ENCODE data around the gene LRP2BP.
A peak's percentile ranks its signal among the peaks of the same experiment; 100 is the strongest.

LRP2BP gene

DNA sequence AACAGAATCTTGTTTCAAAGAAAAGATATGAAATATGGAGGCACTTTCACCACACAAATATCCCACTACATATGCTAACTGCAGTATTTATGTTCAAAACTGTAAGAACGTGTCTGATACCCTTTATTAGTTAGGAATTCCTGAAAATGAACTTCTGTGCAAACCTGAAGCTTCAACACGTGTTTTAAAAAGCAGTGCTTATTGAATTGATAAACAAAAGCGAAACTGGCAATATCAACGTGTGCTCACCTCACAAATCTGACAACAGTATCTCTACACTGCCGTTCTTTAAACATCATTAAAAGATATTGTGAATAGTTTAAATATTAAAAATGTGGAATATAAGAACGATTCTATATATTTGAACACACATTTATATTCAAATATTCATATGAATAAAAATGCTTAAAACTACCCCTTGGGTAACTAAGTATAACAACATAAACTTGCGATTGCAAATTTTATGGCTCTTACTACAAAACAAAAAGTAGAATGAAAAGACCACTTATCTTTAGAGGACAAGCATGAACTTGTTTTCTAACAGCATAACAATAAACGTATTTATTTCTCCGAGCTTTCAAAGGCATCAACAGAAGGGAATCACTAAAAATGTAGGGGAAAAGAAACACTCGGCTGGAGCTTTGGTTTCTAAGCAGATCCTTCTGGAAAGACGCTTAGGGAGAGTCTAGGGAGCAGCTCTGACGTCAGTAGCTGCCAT, at the start of gene LRP2BP:
TSS of gene LRP2BP (minus strand) at position 687 of the 718 bp plus-strand sequence. CDS start 17,738 bp downstream, outside the sequence.
- no peak for DNase-seq
- intact Hi-C loops (cut with DNase I): loop anchor here (5.0 to 10.0 kb wide), 2 partner anchors 91 to 193 kb away; partner anchors contain the start of gene CFAP97

DNA sequence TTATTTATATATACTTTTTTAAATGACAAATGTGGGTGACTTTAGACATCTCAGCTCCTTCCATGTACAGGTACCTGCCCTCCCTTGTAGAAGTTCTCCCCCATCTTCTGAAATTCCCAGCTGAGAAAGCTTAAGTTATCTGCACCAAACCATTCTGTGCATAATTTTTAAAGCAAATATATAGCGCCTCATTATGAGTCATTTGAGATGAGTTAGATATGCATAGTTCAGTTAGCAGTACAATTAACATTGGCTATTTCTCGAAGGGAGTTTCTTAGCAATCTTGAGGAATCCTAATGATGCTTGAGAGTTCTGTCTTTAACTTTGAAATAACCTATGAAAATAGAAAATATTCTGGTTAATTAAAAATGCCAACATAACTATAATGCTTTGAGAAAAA, 49.5 kb upstream of the LRP2BP start:
- intact Hi-C loops (cut with DNase I): no loop called here
- DNase-seq: no peak

DNA sequence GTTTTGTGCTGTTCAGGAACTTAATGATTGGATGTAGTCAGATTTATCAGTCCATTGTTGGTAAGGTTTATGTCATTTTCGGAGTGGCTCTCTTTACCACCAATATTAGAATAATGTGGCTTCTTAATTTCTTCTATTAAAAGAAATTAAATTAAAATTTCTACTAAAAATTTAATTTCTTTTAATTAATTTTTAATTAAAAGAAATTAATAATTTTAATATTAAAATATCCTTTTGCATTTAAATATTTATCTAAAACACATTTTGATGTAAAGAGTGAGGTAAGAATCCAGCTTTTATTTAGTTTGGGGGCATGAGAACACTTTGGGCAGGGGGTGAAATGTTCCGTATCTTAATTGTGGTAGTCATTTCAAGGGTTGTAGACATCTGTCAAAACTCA, 45.8 kb upstream of the LRP2BP start:
- DNase-seq: no peak
- intact Hi-C loops (cut with DNase I): no loop called here

DNA sequence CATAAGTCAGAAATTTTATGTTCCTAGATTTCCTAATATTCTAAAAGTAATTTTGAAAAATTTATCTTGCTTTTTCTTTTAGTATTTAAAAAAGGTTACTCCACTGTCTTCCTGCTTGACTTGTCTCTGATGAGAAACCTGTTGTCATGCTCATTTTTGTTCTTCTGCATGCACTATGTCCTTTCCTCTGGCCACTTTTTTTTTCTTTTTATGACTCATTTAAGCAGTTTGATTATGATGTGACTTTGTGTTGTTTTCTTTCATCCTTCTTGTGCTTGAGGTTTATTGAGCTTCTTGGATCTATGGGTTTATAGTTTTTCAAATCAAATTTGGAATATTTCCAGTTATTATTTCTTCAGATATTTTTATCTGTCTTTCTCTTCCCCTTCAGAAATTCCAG, 42.1 kb upstream of the LRP2BP start:
- intact Hi-C loops (cut with DNase I): no loop called here
- DNase-seq: no peak

DNA sequence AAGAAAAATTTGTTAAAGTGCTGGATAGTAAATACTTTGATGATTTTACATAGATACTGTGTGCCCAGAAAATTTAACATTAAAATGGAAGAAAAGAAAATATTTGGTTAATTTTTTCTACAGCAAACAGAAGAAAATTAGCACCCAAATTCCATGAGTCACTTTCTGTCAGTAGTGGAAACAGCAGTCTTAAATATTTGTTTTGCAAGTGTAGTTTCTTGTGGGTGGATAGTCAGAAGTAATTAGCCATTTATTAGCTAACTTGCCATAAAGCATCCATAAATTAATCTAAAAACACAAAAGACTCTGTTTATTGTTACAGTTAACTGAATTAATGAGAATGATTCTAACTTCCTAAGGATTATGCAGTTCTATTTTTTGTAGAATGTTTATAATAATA, 39.7 kb upstream of the LRP2BP start:
- intact Hi-C loops (cut with DNase I): no loop called here
- no peak for DNase-seq

DNA sequence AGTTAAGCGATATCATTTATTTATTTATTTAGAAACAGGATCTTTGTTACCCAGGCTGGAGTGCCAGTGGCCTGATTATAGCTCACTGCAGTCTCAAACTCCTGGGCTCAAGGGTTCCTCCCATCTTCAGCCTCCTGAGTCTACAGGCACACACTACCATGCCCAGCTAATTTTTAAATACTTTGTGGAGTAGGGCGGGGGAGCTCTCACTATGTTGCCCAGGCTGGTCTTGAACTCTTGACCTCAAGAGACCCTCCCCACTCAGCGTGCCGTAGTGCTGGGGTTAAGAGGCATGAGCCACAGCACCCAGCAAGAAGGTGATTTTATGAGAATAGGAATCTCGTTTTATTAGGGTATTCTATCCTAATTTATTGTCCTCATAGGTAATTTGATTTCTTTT, 33.9 kb upstream of the LRP2BP start:
- DNase-seq: no peak
- intact Hi-C loops (cut with DNase I): loop anchor here (10.0 kb wide), 2 partner anchors 225 to 595 kb away; partner anchors contain the start of genes CFAP97 and SNX25

DNA sequence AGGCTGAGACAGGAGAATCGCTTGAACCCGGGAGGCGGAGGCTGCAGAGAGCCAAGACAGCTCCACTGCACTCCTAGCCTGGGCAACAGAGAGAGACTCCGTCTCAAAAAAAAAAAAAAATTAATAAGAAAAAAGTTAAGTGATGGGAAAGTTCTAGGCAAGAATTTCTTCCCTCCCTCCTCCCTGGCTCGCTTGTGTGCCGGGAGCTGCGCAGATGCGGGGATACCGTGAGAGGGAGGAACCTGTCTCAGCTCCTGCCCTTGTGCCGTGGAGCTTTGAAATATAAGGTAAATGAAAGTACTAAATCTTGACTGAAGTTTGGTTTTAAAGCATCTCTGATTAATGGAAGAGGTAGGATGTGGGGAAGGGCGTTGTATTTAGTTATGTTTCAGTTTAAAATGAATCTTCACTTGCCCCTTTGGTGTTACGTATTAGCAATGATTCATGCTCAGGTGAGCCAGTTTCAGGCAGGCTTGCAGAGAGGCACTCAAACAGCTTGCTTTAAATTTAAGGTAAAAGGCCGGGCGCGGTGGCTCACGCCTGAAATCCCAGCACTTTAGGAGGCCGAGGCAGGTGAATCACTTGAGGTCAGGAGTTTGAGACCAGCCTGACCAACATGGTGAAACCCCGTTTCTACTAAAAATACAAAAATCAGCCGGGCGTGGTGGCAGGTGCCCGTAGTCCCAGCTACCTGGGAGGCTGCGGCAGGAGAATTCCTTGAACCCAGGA, 31.4 kb upstream of the LRP2BP start:
- peak in 1 of 10 donors; percentile 50 for DNase-seq
- intact Hi-C loops (cut with DNase I): loop anchor here (10.0 kb wide), 2 partner anchors 222 to 598 kb away; partner anchors contain the start of genes CFAP97 and SNX25

DNA sequence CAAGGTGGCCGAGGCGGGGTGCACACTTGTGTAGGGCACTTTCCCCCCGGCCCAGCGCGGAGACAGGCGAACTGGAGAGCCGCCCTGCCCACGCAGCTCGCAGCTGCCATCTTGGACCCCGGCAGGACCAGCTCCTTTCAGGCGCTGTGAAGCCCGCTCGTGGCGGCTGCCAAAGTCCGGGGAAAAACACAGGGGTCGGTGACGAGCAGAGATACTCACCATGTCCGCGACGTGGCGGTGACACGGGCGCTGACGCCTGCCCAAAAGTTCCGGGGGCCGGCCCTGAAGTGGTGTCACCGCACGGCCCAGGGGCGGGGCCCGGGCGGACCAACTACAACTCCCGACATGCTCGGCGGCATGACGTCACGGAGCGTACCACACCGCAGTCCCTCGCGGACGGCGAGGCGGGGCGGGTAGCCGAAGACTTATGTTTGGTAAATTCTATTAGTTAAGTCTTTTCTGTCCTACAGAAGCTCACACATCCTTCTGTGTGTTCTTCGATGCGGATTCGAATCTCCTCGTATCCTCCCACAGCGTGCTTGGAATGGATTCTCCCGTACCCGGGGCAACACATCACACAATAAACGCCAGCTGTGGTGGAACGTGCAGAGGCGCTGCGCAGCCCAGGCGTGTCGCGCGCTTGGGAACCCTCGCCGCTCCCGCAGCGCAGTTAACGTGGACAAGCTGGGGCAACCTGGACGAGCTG, 30.1 kb upstream of the LRP2BP start, which contains the start of gene UFSP2:
TSS of gene UFSP2 (minus strand) at position 318 of the 706 bp plus-strand sequence. CDS start at position 222, 96 bp downstream.
- peak; percentile 79 to 98 (median 88) for DNase-seq
- intact Hi-C loops (cut with DNase I): loop anchor here (2.0 to 10.0 kb wide), 3 partner anchors 45 to 599 kb away; partner anchors contain the start of genes CCDC110, CFAP97 and SNX25

DNA sequence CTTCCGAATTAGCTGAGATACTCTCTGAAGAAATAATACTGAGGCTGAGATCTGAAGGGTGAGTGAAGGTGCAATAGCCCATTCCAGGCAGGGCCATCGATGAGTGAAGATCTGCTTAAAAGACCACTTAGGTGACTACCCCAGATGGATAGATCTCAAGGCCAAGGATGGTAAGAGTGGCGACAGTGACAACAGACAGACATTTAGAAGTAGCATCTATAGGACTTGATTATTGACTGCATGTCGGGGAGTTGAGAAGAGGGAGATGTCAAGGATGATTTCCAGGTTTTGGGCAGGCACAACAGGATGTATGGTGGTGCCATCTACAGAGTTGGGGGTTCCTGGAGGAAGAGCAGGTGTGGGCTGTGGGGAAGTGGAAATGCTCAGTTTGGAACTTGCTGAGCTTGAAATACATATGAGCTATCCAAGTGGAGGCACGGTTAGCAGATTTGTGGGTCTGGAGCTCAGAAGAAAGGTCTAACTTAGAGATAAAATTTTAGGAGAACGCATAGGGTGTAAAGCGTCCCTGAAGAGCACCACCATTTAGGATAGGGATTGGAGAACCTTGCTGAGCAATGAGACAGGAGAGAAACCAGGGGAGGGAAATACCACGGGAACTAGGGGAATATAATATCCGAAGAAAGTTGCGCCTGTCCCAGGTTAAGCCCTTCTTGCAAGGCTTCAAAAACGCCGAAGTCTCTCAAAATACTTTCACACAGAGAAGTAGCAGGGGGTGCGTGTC, 29.4 kb upstream of the LRP2BP start:
- DNase-seq: no peak
- intact Hi-C loops (cut with DNase I): loop anchor here (2.0 to 10.0 kb wide), 3 partner anchors 46 to 600 kb away; partner anchors contain the start of genes CCDC110, CFAP97 and SNX25

DNA sequence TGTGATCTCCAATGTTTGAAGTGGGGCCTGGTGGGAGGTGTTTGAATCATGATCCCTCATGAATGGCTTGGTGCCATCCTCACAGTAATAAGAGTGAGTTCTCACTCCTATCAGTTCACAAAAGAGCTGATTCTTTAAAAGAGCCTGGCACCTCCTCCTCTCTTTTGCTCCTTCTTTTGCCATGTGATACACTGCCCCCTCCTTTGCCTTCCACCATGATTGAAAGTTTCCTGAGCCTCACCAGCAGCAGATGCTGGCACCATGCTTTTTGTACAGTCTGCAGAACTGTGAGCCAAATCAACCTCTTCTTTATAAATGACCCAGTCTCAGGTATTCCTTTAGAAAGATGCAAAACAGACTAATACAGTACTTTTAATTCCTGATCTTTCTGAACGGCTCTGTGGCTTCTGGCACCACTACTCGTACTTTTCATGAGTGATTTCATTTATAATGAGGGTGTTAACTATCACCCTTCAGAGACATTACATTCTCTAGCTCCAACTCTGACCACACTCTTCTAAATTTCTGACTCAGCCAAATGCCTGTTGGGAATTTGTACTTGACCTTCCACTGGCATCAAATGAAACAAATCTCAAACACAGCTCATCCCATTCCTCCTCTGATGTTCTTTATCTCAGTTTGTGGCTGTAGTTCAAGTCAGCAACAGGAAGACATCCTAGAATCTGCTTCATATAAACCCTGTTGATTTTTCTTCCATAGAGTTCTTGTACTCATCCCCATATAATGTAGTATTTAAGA, 25.8 kb upstream of the LRP2BP start:
- DNase-seq: no peak
- intact Hi-C loops (cut with DNase I): loop anchor here (10.0 kb wide), 2 partner anchors 217 to 603 kb away; partner anchors contain the start of genes CFAP97 and SNX25

DNA sequence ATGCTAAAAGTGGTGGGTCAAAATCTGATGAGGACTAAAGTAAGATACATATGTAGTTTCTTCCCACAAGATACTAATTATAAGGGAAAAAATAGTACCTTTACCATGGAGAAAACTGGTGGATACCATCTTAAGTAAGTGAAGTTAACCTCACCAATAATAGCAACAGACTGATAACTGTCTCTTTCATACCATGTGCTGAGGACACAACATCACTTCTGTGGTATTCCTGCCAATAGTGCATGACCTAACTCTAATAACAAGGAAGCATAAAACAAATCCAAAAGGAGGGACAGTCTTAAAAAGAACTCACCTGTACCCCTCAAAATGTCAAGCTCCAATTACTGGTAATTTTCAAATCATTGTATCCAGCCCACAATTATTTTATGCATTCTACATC, 21.2 kb upstream of the LRP2BP start:
- intact Hi-C loops (cut with DNase I): no loop called here
- DNase-seq: no peak

DNA sequence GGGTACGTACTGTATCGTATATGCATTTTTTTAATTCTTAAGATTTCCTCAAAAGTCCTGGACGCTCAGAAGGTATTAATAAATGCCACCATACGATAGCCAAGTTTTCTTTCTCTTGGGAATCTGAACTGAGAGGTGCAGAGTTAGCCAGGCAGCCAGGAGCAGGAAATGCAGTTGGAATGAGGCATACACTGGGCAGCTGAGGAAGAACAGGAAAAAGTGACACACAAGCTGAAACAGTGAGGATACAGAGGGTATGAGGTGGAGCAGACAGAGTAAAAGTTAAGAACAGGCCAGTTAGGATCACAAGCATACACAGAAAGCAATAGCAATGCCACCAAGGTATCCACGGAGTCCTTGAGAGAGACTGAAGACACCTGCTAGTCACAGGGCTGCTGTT, 16.7 kb upstream of the LRP2BP start:
- DNase-seq: no peak
- intact Hi-C loops (cut with DNase I): no loop called here

DNA sequence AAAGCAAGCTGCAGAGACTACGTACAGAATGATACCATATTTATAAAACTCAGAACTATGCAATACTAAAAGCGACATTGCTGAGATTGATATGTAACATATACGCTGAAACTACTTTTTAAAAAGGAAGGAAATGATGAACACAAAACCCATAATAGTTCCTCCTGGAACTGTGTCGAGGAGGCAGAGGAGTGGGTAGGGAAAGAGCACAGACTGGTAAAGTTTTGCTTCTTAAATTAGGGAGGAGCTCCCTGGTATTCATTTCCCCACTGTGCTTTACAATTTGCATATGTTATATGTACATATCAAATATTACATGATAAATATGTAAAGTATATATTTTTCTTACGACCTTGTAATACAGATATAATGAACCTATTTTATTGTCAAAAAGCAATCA, 16.1 kb upstream of the LRP2BP start:
- intact Hi-C loops (cut with DNase I): no loop called here
- DNase-seq: no peak

DNA sequence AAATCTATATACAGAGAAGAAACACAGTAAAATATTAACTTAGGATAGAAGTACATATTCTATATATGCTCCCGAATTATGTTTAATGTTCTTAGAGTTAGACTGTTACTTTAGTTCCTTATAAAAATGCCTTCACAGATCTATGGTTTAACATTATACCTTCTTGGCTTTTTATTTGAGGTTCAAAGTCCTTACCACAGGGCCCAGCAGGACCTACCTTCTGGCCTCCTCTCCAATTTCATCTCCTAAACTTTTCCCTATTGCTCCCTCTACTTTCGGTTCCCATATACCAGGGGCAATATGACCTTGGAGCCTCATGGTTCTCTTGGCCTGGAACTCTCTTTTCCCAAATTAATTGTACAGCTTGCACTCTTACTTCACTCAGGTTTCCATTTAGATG, 12.7 kb upstream of the LRP2BP start:
- intact Hi-C loops (cut with DNase I): no loop called here
- DNase-seq: no peak

DNA sequence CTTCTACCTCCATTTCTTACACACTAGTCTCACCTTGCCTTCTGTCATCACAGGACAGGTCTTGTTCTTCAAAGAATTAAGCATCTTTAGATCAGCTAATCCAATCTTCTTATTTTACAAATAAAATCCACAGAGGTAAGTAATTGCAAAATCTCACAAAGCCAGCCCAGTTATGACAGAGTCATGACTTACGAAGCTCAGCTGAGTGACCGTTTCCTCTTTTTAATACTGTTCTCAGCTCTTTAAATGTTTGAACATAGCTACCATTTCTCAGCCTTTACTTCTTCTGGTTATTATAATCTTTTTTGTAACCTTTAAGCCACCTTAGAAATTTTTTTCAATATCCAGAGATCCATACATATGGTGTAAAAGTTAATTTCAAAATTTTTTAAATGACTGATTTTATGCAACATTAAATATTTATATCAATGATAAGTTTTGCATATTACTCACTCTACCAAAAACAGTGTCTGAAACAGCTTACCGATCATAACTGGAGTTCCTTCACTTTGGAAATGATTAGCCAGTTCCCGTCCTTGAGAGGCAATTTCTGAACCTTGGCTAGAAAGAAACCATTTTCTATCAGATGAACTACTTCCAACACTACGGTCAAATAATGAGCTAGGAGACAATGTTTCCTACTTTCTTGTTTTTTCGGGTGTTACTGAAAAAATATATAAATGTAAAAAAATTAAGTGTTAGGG, 9.7 kb upstream of the LRP2BP start:
- no peak for DNase-seq
- intact Hi-C loops (cut with DNase I): no loop called here

DNA sequence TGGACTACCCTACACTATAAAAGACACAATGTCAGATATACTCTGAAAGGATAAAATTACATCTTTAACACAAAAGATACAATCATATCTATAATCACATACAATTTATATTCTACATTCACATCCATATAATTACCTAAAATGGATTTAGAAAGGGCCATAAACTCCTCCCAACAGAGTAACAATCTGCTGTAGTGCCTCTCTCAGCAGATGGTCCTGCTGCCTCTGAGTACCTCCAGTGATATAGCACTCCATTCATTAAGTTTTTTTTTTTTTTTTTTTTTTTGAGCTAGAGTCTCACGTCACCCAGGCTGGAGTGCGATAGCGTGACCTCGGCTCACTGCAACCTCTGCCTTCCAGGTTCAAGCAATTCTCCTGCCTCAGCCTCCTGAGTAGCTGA, 8.3 kb upstream of the LRP2BP start:
- no peak for DNase-seq
- intact Hi-C loops (cut with DNase I): no loop called here

DNA sequence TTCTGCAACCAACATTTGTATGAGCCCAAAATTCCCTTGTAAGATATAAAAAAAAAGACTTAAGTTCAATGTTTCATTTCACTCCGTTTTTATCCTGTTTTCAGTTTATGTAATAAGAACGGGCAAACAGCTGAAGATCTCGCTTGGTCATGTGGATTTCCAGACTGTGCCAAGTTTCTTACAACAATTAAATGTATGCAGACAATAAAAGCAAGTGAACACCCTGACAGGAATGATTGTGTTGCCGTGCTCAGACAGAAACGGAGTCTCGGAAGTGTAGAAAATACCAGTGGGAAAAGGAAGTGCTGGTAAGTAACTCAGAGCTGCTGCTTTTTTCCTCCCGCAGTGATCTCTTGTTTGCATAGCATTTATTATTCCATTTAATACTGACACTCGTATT, 3.7 kb upstream of the LRP2BP start:
- no peak for DNase-seq
- intact Hi-C loops (cut with DNase I): loop anchor here (5.0 to 10.0 kb wide), 2 partner anchors 95 to 197 kb away; partner anchors contain the start of gene CFAP97

DNA sequence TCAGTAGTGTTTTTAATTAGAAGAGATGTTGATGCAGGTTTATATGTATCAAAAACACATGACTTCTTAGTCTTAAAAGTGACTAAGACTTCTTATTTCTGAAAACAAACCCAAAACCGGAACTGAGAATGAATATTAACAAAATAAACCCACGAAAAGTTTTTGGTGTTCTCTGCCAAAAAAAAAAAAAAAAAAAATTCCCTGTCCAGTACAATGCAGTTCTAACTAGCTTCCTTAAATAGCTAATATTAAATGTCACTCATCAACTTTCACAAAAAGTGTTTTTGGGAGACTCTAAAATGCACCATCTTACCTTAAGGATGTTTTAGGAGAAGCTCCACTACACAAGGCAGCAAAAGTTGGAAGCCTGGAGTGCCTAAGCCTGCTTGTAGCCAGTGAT, 2.9 kb upstream of the LRP2BP start:
- intact Hi-C loops (cut with DNase I): loop anchor here (5.0 to 10.0 kb wide), 2 partner anchors 94 to 196 kb away; partner anchors contain the start of gene CFAP97
- no peak for DNase-seq

Measured in posterior cingulate gyrus (tissue), 11 donors.